A549 (cell line): ENCODE data around the gene MRTFB. TPM values are rescaled to one million over a fixed set of nuclear protein-coding genes. Genes with fewer than 3 reads are reported as not detected.

Experiments
- ATAC-seq, 2 experiments: fragments of 200-7000 bp in 1 of 2; fragments of >200 bp in 1 of 2; cut with Nextera tagmentation in 1 of 2; cut with Tn5 transposase in 1 of 2; 3 replicates each; pipeline versions ENCODE4 v1.8.0 to v1.9.1; 2018 to 2020; ENCODE audit warnings: mild to moderate bottlenecking in 1 of 2, moderate library complexity in 1 of 2
- CTCF ChIA-PET: fragments of 300-600 bp; sonication (Branson Sonifier 250); formaldehyde crosslinking; extraction: SDS; loops from one replicate; lab custom pipeline; 2021; ENCODE audit warnings: antibody characterized with exemption, inconsistent platforms; lab: Yijun Ruan, JAX
- POLR2A ChIA-PET: fragments of 350-600 bp; formaldehyde crosslinking; extraction: SDS; loops from one replicate; lab custom pipeline; 2021; ENCODE audit warnings: antibody characterized with exemption, inconsistent platforms; lab: Yijun Ruan, JAX
- DNase-seq, 2 experiments: peaks; one replicate each; pipeline versions ENCODE4 v3.0.0 to v3.0.0-alpha.2; 2011 to 2016; ENCODE audit warnings: low read depth in 1 of 2, low spot score in 1 of 2
- FAIRE-seq: peaks from 2 replicates; lab custom pipeline; 2011; peaks lifted over from hg19 to GRCh38; lab: Jason Lieb, UNC
- H3K27ac ChIP-seq, 2 experiments: fragments of >200 bp; sonication (Bioruptor Twin); formaldehyde crosslinking; 3 replicates each; pipeline ENCODE4 v1.5.1; 2016 to 2017
- H3K4me1 ChIP-seq: fragments of >200 bp; sonication (Bioruptor Twin); formaldehyde crosslinking; 3 replicates; pipeline ENCODE4 v1.6.1; 2016
- H3K4me2 ChIP-seq: fragments of >200 bp; sonication (Bioruptor Twin); formaldehyde crosslinking; 3 replicates; pipeline ENCODE4 v1.6.1; 2016
- H3K4me3 ChIP-seq: fragments of >200 bp; sonication (Bioruptor Twin); formaldehyde crosslinking; 3 replicates; pipeline ENCODE4 v1.5.1; 2016
- H3K9me3 ChIP-seq: fragments of >200 bp; sonication (Bioruptor Twin); formaldehyde crosslinking; 3 replicates; pipeline ENCODE4 v1.6.1; 2016
- CEBPB ChIP-seq, 2 experiments: fragments of >200 bp in 1 of 2; sonication (Bioruptor Twin) in 1 of 2; formaldehyde crosslinking in 1 of 2; IDR thresholded peaks; 2 replicates each; pipeline ENCODE4 v1.6.1; 2012 to 2016
- MAFK ChIP-seq: fragments of 450-650 bp; IDR thresholded peaks from 2 replicates; pipeline ENCODE4 v1.6.1; 2014; ENCODE audit not compliant: partially characterized antibody
- ZFP36 ChIP-seq: fragments of 450-650 bp; IDR thresholded peaks from 2 replicates; pipeline ENCODE4 v1.6.1; 2014; ENCODE audit warnings: borderline replicate concordance; ENCODE audit not compliant: partially characterized antibody
- WGBS: methylation state at CpG from one replicate; pipeline ENCODE4 v1.1.6; 2017; ENCODE audit errors: missing lambda C conversion rate; 5-methylcytosine and 5-hydroxymethylcytosine counted together
- polyA plus RNA-seq, 4 experiments: library from polyadenylated mRNA; depleted of rRNA in 3 of 4; stranded (reverse); fragments of >200 nt; fragmentation: RNase III in 1 of 4; extraction: RNeasy Plus Mini Kit Qiagen cat#74134 plus additional on column Dnase treatment in 1 of 4; gene quantifications; 2 replicates in 3 of 4; 3 replicates in 1 of 4; pipeline ENCODE4 v1.2.3, GENCODE V29; 2011 to 2017
- small RNA-seq, 6 experiments: library from RNA; depleted of rRNA; stranded (forward); fragments of <200 nt; gene quantifications; one replicate each; pipeline ENCODE3, GENCODE V24; 2012

MRTFB gene
- polyA plus RNA-seq, 2 of the 4 experiments (the other 2 are of a cell fraction), result 13.7 to 24.2 TPM

- CTCF ChIA-PET, result no interaction called here
- WGBS, result 100% methylated on average over 1 of the region's 1 CpG
Observed at GRCh38 chr16:14314116-14314515, 243.0 kb downstream of the MRTFB start.

GRCh38 chr16:14315683-14316320 lies 244.7 kb downstream of the MRTFB start:
- no peaks in the 10 kb centered on the region for H3K9me3 ChIP-seq
- CTCF ChIA-PET, result interaction anchor here (0.9 to 2.1 kb wide), 6 partner anchors 9 to 396 kb away, joined by 3 to 6 read pairs (median 3); partner anchors contain the start of gene ERCC4
- DNase-seq (no peak), ATAC-seq (no peak), FAIRE-seq (no peak)
- 0 out of 3 replicates have a peak overlapping the region, but pooled peaks have one; percentile 22 for H3K4me2 ChIP-seq
- peaks cover 85% of the 10 kb centered on the region for H3K4me1 ChIP-seq
- POLR2A ChIA-PET, result no interaction called here
- H3K4me3 ChIP-seq, result no peak overlapping the region
- peak; percentile 19 to 29; a peak in 1 of 4 replicates for TF ChIP-seq CEBPB (IDR thresholded peaks at IDR 0.05)
- no peak for TF ChIP-seq ZFP36
- no peak for TF ChIP-seq MAFK
- 95% methylated on average over 11 of the region's 11 CpGs for WGBS
- 0 out of 6 replicates have a peak overlapping the region, but pooled peaks of 1 of the 2 experiments have one; percentile 14 for H3K27ac ChIP-seq

More at GRCh38 chr16:14314116-14314515, 243.0 kb downstream of the MRTFB start:
- no peaks in the 10 kb centered on the region for H3K9me3 ChIP-seq
- peak overlapping the region; percentile 18; the same call in 2 of the 3 replicates for H3K4me2 ChIP-seq
- no peak overlapping the region for H3K4me3 ChIP-seq
- FAIRE-seq (no peak), DNase-seq (no peak)
- POLR2A ChIA-PET, result no interaction called here
- TF ChIP-seq CEBPB (IDR thresholded peaks at IDR 0.05), result no peak
- TF ChIP-seq, all 56 proteins: peak for 0
- H3K4me1 ChIP-seq, result peaks cover 91% of the 10 kb centered on the region
- ATAC-seq, result 0 out of 6 replicates have a peak, but pooled peaks of 1 of the 2 experiments have one; percentile 2
- peak overlapping the region in 1 of 2 experiments; percentile 68; a peak in 3 of 6 replicates for H3K27ac ChIP-seq

Small RNA genes within 50 kb of the gene (small RNA-seq; reads per million reads assigned to genes)
- gene MIR193B, result 30.1 to 262 (median 155) reads per million in 6 experiments
- gene MIR365A, result 0 to 5.9 (median 0.69) reads per million in 6 experiments
- gene RF00019, result 0 reads per million in 6 experiments

Other genes with a start within 250 kb of the MRTFB start
- gene ERCC4, start 151.2 kb upstream of the MRTFB start, polyA plus RNA-seq (2011; rRNA removed), result 15.1 and 20.8 TPM in 2 replicates
- gene ERCC4, start 151.2 kb upstream of the MRTFB start, polyA plus RNA-seq (2017; fragmentation: RNase III; extraction: RNeasy Plus Mini Kit Qiagen cat#74134 plus additional on column Dnase treatment), result 5.6 to 5.9 TPM (median 5.9 TPM) in 3 replicates